Endothelial cell of umbilical vein (primary cell): Measurements from ENCODE around the gene FAM193A. TPM values are rescaled to one million over a fixed set of nuclear protein-coding genes. Genes with fewer than 3 reads are reported as not detected.

Experiments
- BruUV-seq: library from RNA; stranded (reverse); fragments of 400-500 nt; replicated peaks from 2 replicates; lab custom pipeline; 2021; lab: Mats Ljungman, UMichigan
- CTCF ChIA-PET: fragments of 300-600, 350-600 bp; sonication (Branson Sonifier 250); formaldehyde crosslinking; loops from one replicate; lab custom pipeline; 2021; ENCODE audit warnings: antibody characterized with exemption, inconsistent platforms; lab: Charles Lee
- POLR2A ChIA-PET: fragments of 300-600, 350-600 bp; sonication (Branson Sonifier 250); formaldehyde crosslinking; loops from one replicate; lab custom pipeline; 2021; ENCODE audit warnings: antibody characterized with exemption, inconsistent platforms; lab: Charles Lee
- DNase-seq: peaks from one replicate; pipeline ENCODE4 v3.0.0-alpha.2; 2011; ENCODE audit warnings: low read depth, low spot score
- FAIRE-seq: peaks from 2 replicates; lab custom pipeline; 2011; peaks lifted over from hg19 to GRCh38; lab: Jason Lieb, UNC
- H2AFZ ChIP-seq: 2 replicates; pipeline ENCODE4 v1.6.0; 2012; ENCODE audit warnings: low read depth, low read length, control low read depth, inconsistent platforms
- H3K27ac ChIP-seq: 2 replicates; pipeline ENCODE4 v1.5.1; 2011; ENCODE audit warnings: low read depth, mild to moderate bottlenecking, control low read depth, low read length, moderate library complexity; ENCODE audit not compliant: insufficient read depth
- H3K27me3 ChIP-seq, 2 experiments: 2 replicates each; pipeline versions ENCODE4 v1.6.0 to v1.6.1; 2011; ENCODE audit warnings: low read length in 2 of 2, mixed read lengths in 1 of 2; ENCODE audit not compliant: control insufficient read depth in 2 of 2, insufficient read depth in 2 of 2
- H3K36me3 ChIP-seq, 2 experiments: 2 replicates in 1 of 2; 3 replicates in 1 of 2; pipeline ENCODE4 v1.5.1; 2011; ENCODE audit warnings: low read length in 2 of 2, mild to moderate bottlenecking in 1 of 2, moderate library complexity in 1 of 2; ENCODE audit not compliant: control insufficient read depth in 2 of 2, insufficient read depth in 2 of 2; ENCODE audit errors: extremely low read depth in 1 of 2
- H3K4me1 ChIP-seq: 3 replicates; pipeline ENCODE4 v1.5.1; 2011; ENCODE audit warnings: mild to moderate bottlenecking, low read length; ENCODE audit not compliant: control insufficient read depth, insufficient read depth; ENCODE audit errors: extremely low read depth
- H3K4me2 ChIP-seq: 2 replicates; pipeline ENCODE4 v1.6.1; 2011; ENCODE audit warnings: low read length, control low read depth, mixed read lengths; ENCODE audit not compliant: insufficient read depth
- H3K4me3 ChIP-seq, 3 experiments: fragments of 200-600 bp in 1 of 3; sonication (generic), shearing (Covaris generic) in 1 of 3; replicated peaks in 1 of 3; 2 replicates each; pipeline ENCODE4 v1.5.1; 2011 to 2016; ENCODE audit warnings: control low read depth in 3 of 3, low read length in 3 of 3, mild to moderate bottlenecking in 2 of 3, inconsistent platforms in 1 of 3, low read depth in 1 of 3, moderate library complexity in 1 of 3; ENCODE audit not compliant: insufficient read depth in 1 of 3
- H3K79me2 ChIP-seq: 2 replicates; pipeline ENCODE4 v1.6.0; 2012; ENCODE audit warnings: low read length, inconsistent platforms; ENCODE audit not compliant: control insufficient read depth, insufficient read depth
- H3K9ac ChIP-seq: replicated peaks from 2 replicates; pipeline ENCODE3; 2011; ENCODE audit warnings: low read length, control low read depth; ENCODE audit not compliant: insufficient read depth; ENCODE audit errors: extremely low read depth
- H3K9me1 ChIP-seq: replicated peaks from 3 replicates; pipeline ENCODE4 v1.6.0; 2011; ENCODE audit warnings: mild to moderate bottlenecking, low read length; ENCODE audit not compliant: control insufficient read depth, insufficient read depth; ENCODE audit errors: extremely low read depth
- H3K9me3 ChIP-seq: replicated peaks from 2 replicates; pipeline ENCODE4 v1.5.1; 2012; ENCODE audit warnings: low read length, inconsistent platforms; ENCODE audit not compliant: control insufficient read depth, insufficient read depth
- H4K20me1 ChIP-seq: replicated peaks from 2 replicates; pipeline ENCODE3; 2011; ENCODE audit warnings: mild to moderate bottlenecking, low read length; ENCODE audit not compliant: control insufficient read depth, insufficient read depth; ENCODE audit errors: extremely low read depth
- CTCF ChIP-seq, 2 donors: IDR thresholded peaks; 1 replicate in 1 of 2; 2 replicates in 1 of 2; pipeline ENCODE4 v1.5.1; 2011; ENCODE audit warnings: low read length in 2 of 2, mild to moderate bottlenecking in 2 of 2, moderate library complexity in 2 of 2, control low read depth in 1 of 2, inconsistent platforms in 1 of 2, low read depth in 1 of 2; ENCODE audit not compliant: insufficient read depth in 1 of 2; ENCODE audit errors: extremely low read depth in 1 of 2
- EZH2 ChIP-seq: IDR thresholded peaks from 2 replicates; pipeline ENCODE4 v1.6.1; 2012; ENCODE audit warnings: borderline replicate concordance, low read depth, mild to moderate bottlenecking, moderate library complexity, low read length, inconsistent platforms; ENCODE audit not compliant: severe bottlenecking
- FOS ChIP-seq: IDR thresholded peaks from 2 replicates; pipeline ENCODE4 v1.6.1; 2011; ENCODE audit warnings: mild to moderate bottlenecking, low read length, moderate library complexity, borderline replicate concordance; ENCODE audit not compliant: insufficient read depth
- GATA2 ChIP-seq: IDR thresholded peaks from 2 replicates; pipeline ENCODE4 v1.7.0; 2011; ENCODE audit warnings: low read depth, mild to moderate bottlenecking, moderate library complexity, mixed read lengths, low read length; ENCODE audit not compliant: insufficient read length, insufficient read depth
- JUN ChIP-seq: IDR thresholded peaks from 2 replicates; pipeline ENCODE4 v1.6.1; 2011; ENCODE audit warnings: borderline replicate concordance, low read depth; ENCODE audit not compliant: insufficient read length, insufficient read depth
- MAX ChIP-seq: IDR thresholded peaks from 2 replicates; pipeline ENCODE4 v1.6.1; 2011; ENCODE audit not compliant: insufficient read depth, insufficient read length
- MYC ChIP-seq: IDR thresholded peaks from one replicate; pipeline ENCODE4 v1.6.1; 2011; ENCODE audit warnings: mild to moderate bottlenecking, low read depth, low read length
- POLR2A ChIP-seq: IDR thresholded peaks from 2 replicates; pipeline ENCODE4 v1.6.1; 2012; ENCODE audit warnings: low read depth, mild to moderate bottlenecking, control low read depth, low read length
- POLR2AphosphoS5 ChIP-seq: IDR thresholded peaks from 2 replicates; pipeline ENCODE4 v1.6.1; 2012; ENCODE audit warnings: low read depth, mild to moderate bottlenecking, control low read depth, low read length, moderate library complexity; ENCODE audit not compliant: insufficient read depth
- dilution Hi-C: fragments of 300-500 bp; cut with MboI; formaldehyde crosslinking; loops from one replicate; pipeline ENCODE4 v1.15.0; 2019; ENCODE audit warnings: low sequenced_read_pairs; ENCODE audit not compliant: extremely low pct_ligation_motif_present
- intact Hi-C: fragments of 100-400 bp; cut with micrococcal nuclease; formaldehyde crosslinking; loops from one replicate; pipeline ENCODE4 v1.10.0; 2022
- polyA plus RNA-seq, 4 experiments: library from polyadenylated mRNA; depleted of rRNA in 3 of 4; stranded (reverse) in 3 of 4; unstranded in 1 of 4; fragments of >200 nt; gene quantifications; 2 replicates each; pipeline versions ENCODE4 v1.2.1 to v1.2.3, GENCODE V29; 2011 to 2012; ENCODE audit warnings: missing spikeins in 1 of 4
- total RNA-seq: library from RNA; stranded (reverse); gene quantifications from 2 replicates; pipeline ENCODE4 v1.2.3, GENCODE V29; 2021

The FAM193A gene
- total and polyA plus RNA-seq, 2 donors (not counting 3 experiments of a cell fraction or from before 2014, with no cell fraction given) = 12.3 to 32.1 TPM

GRCh38 chr4:2572866-2573265 lies 36.4 kb downstream of the FAM193A start:
- H3K9me1 ChIP-seq = peaks cover 2% of the 10 kb centered on the region
- no peak overlapping the region for H3K27ac ChIP-seq
- H3K4me2 ChIP-seq = no peak overlapping the region
- DNase-seq = no peak
- H3K36me3 ChIP-seq = no peaks in the 10 kb centered on the region
- no peak overlapping the region for H2AFZ ChIP-seq
- POLR2A ChIA-PET = no interaction called here
- dilution Hi-C loops = no loop called here
- H3K79me2 ChIP-seq = peaks cover 93% of the 10 kb centered on the region
- H4K20me1 ChIP-seq = no peaks in the 10 kb centered on the region
- CTCF ChIA-PET = no interaction called here
- no peak overlapping the region for H3K9ac ChIP-seq
- BruUV-seq = no TSS peak
- no peaks in the 10 kb centered on the region for H3K27me3 ChIP-seq
- no peak for FAIRE-seq
- H3K4me1 ChIP-seq = no peaks in the 10 kb centered on the region
- no peaks in the 10 kb centered on the region for H3K9me3 ChIP-seq
- intact Hi-C loops = no loop called here
- TF ChIP-seq EZH2 = no peak
- TF ChIP-seq MYC = no peak
- TF ChIP-seq POLR2A = no peak
- TF ChIP-seq GATA2 = no peak
- no peak for TF ChIP-seq MAX
- no peak for TF ChIP-seq JUN
- no peak for TF ChIP-seq FOS
- TF ChIP-seq CTCF (IDR thresholded peaks at IDR 0.05; ENCODE audit: extremely low read depth in 1 of 2, insufficient read depth in 1 of 2, low read depth in 1 of 2, low read length in 2 of 2) = no peak
- no peak for TF ChIP-seq POLR2AphosphoS5
- no peak overlapping the region for H3K4me3 ChIP-seq
